ENCODE data around the gene RNF130. TPM values are rescaled to one million over a fixed set of nuclear protein-coding genes. Genes with fewer than 3 reads are reported as not detected.
A peak's percentile ranks its signal among the peaks of the same experiment; 100 is the strongest.

RNF130 gene
- total and polyA plus RNA-seq, 9 of the 15 experiments (the other 6 are each of a cell fraction or from before 2014, with no cell fraction given): 5.8 to 39.4 (median 27.1) TPM

- TF ChIP-seq ZBTB7A (IDR thresholded peaks at IDR 0.05; ENCODE audit: borderline replicate concordance, control insufficient read depth, low read depth, low read length) (no peak), GABPA (tag; conservative IDR thresholded peaks at IDR 0.05; ENCODE audit: low read depth) (peak; percentile 73), FOXK2 (conservative IDR thresholded peaks at IDR 0.05 in 1 of 2, IDR thresholded peaks at IDR 0.05 in 1 of 2; ENCODE audit: low read depth in 2 of 2) (0 out of 4 replicates have a peak, but pooled peaks of 1 of the 2 experiments have one; percentile 17), FOXA3 (CRISPR knock-in tag; conservative IDR thresholded peaks at IDR 0.05 in 1 of 2, IDR thresholded peaks at IDR 0.05 in 1 of 2) (peak; percentile 81 to 94), ZBTB49 (CRISPR knock-in tag; IDR thresholded peaks at IDR 0.05; ENCODE audit: borderline replicate concordance) (no peak), ZNF121 (CRISPR knock-in tag; conservative IDR thresholded peaks at IDR 0.05) (no peak), ZFP1 (CRISPR knock-in tag; IDR thresholded peaks at IDR 0.05) (no peak), EHMT2 (IDR thresholded peaks at IDR 0.05) (peak; percentile 85; the same call in 1 of the 2 replicates), TCF3 (CRISPR knock-in tag; IDR thresholded peaks at IDR 0.05) (no peak), HNRNPLL (IDR thresholded peaks at IDR 0.05; ENCODE audit: low read depth, low read length, poor library complexity, severe bottlenecking) (no peak), NR2C2 (CRISPR knock-in tag; IDR thresholded peaks at IDR 0.05) (peak; percentile 89), NR2C2 (tag; IDR thresholded peaks at IDR 0.05) (peak; percentile 82), PRPF4 (IDR thresholded peaks at IDR 0.05; ENCODE audit: insufficient read depth, low read depth, low read length, poor library complexity, severe bottlenecking) (no peak), NCOA4 (IDR thresholded peaks at IDR 0.05; ENCODE audit: partially characterized antibody) (no peak), ZNF280A (IDR thresholded peaks at IDR 0.05; ENCODE audit: low read depth, partially characterized antibody) (no peak)
These were observed 157.4 kb downstream of the RNF130 start (continued) for GRCh38 chr5:179914032-179914755.
